ENCODE results near the gene NBDY.
A peak's percentile ranks its signal among the peaks of the same experiment; 100 is the strongest.
"Not testable (repeated sequence)": the region's sequence is repeated elsewhere in the genome, so short reads cannot be mapped to it uniquely, and the experiment has no call there.

The NBDY gene

DNA sequence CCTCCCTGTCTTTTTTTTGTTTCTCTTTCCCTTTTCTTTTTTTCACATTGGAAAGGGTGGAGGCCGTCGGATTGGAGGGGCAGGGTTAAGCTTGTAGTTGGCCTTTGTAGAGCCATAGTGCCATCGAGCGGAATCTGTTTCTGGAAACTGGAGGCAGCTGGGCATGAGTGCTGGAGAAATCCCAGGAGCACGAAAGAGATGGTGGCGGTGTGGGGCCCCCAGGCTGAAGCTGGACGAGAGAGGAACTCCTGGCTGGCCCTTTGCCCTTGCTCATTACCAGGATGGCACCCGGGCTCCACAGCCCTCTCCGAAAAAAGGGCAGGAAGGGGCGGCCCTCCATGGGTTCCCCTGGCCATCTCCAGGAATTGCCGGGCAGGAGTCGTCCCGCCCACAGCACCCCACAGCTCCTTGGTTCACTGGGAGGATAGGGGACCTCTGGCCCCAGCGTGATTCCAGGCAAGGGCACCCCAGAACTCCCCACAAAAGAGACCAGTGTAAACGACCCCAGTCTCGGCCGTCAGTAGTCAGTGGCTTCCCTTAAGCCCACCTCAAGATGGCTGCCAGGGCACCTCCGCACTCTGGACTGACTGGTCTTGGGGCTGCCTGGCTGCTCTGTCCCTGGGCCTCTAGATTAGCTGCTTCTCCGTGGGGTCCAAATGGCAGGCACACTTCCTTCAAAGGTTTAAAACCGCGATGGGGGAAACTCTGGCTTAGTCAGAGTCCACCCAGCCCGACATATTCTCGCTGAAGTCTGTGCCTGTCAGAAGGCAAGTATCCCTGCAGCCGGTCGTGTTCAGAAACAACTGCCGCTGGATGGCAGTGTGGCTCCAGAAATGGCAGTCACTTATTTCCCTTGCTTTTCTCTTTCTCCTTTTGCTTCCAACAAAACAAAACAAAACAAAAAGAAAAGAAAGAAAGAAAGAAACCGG is 74.1 kb downstream of the NBDY start:
- peak; percentile 58 for DNase-seq

DNA sequence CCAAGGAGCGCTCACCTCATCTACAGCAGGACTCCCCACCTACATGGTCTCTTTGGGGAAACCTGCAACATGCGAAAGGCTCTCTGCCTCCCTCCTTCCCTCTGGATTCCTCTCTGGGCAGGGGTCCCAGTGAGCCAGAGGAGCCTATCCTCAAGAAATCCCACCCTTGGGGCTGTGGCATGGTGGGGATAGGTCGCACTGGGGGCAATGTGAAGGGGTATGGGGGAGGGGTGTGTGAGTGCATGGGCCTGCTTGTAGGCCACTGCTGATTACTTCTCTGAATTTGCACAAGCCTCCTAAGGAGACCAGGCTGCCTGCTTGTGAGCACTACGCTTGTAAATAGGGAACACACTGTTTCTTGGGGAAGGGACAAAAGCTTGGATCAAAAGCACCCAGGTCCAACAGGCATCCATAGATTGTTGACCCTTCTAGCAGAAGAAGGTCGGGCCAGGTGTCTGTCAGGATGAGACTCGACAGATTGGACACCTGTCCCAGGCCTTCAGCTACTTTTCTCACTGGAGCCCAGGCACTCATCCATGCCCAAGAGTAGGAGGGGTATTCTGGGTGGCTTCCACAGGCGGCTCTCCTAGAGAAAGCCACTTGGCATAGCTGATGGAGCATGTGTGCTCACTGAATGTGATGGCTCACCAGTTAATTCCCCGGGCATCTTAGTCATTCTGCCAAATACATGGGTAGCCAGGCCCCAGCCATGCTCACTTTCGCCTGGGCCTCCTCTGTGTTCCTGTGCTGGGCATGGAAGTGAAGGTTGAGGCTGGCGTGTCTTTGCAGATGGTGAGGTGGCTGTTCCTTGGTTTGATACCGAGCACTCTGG is 75.0 kb downstream of the NBDY start:
- no peak for DNase-seq

DNA sequence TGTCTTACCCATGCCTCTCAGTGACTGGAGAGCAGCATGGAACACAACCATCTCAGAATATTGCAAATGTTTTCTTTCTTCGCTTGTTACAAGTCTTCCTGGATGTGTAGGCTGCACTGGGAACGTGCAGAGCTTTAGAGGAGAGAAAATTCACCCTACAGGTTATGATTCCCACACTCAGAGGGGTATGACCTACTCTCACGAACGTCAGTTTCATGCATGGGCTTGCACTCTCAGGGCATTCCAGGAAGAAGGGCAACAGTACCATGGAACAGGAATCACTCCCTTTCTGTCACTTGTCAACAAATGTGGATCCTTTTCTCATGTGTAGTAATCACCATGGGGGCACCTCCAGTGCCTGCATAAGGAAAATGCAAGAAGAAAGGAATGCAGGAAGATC is 75.8 kb downstream of the NBDY start:
- DNase-seq: no peak

DNA sequence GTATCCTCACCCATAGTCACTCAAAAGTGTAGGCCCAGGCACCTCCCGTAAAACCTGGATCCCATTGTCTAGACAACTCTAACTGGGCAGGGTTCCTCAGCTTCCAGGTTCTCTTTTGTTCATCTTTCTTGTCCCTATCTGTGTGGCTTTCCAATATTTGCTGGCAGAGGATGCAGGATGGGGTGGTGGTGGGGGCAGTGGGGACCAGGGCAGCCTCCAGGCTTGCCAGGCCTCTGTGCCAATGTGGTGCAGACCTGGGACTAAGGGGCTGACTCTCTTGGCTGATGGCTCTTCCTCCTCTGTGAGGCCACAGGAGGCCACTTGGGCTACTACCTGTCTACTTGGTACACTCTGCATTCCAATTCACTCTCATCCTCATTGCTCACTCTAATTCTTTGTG is 76.4 kb downstream of the NBDY start:
- no peak for DNase-seq

DNA sequence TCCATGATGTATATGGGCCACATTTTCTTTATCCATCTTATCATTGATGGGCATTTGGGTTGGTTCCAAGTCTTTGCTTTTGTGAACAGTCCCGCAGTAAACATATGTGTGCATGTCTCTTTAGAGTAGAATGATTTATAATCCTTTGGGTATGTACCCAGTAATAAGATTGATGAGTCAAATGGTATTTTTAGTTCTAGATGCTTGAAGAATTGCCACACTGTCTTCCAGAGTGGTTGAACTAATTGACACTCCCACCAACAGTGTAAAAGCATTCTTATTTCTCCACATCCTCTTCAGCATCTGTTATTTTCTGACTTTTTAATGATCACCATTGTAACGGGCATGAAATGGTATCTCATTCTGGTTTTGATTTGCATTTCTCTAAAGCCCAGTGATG is 77.1 kb downstream of the NBDY start:
- DNase-seq: not testable (repeated sequence)

DNA sequence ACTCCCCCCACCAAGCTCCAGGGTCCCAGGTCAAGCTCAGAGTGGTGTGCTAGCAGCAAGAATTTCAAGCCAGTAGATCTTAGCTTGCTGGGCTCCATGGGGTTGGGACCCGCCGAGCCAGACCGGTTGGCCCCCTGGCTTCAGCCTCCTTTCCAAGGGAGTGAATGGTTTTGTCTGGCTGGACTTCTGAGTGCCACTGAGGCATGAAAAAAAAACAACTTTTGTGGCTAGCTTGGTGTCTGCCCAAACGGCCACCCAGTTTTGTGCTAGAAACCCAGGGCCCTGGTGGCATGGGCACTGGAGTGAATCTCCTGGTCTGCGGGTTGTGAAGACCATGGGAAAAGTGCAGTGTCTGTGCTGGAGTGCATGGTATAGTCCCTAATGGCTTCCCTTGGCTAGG is 82.6 kb downstream of the NBDY start:
- DNase-seq: no peak

DNA sequence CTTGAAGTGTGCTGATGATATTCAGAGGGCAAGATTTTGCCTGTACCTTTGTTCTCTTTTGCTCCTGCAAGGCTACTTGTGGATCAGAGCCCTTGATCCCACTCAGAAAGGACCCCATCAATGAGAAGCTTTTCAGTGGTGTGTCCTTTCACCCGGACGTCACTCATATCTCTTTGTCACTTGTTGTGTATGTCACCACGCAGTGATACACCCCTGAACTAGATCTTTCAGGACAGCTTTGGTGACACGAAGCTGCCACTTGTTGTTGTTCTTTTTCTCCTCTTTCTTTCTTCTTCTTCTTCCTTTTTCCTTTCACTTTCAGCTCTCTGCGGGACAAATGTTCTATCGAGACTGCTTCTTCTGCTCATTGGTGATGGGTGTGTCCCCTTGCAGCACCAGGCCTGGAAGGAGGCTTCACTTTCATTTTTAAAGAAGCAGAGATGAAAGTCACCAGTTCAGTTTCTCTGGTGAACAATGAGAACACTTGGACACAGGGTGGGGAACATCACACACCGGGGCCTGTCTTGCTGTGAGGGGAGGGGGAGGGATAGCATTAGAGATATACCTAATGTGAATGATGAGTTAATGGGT is 83.6 kb downstream of the NBDY start:
- DNase-seq: no peak

DNA sequence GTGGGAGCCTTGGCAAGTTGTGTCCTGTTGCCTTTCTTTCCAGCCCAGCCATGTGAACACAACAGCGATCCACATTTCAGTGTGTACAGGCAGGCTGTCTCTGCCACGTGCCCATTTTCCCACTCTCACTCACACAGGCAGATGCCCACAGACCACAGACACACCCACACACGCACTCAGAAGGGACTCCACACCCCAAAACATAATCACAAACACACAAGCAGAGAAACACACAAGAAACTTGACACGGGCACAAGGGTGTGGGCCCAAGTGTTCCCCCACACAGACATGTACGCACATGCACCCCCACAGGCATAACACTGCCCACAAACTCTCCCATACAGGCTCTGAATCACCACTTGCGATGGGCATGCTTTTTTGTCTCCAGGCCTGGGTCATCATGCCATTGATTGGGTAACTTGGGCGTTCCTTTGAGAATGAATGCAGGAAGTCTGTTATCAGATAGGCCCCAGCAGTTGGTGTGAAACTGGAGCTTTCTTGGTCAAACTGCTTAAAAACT is 84.3 kb downstream of the NBDY start:
- DNase-seq: no peak

DNA sequence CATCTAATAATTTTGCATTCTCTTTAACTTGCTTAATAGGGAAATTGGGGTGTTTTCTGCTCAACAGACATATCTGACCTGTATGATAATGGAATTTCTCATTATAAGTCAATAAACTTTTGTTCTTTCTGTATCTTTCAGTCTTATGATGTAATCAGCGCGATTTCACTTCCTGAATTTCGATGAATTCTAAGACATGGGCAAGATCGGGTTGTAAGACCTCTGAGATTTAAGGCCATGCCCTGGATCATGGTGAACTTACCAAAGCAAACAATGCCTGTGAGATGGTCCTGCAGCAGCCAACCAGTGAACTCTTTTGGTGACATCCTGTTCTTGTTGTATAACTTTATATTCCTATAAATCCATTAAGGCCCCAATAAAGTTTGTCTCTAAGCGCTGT is 88.1 kb downstream of the NBDY start:
- DNase-seq: no peak

DNA sequence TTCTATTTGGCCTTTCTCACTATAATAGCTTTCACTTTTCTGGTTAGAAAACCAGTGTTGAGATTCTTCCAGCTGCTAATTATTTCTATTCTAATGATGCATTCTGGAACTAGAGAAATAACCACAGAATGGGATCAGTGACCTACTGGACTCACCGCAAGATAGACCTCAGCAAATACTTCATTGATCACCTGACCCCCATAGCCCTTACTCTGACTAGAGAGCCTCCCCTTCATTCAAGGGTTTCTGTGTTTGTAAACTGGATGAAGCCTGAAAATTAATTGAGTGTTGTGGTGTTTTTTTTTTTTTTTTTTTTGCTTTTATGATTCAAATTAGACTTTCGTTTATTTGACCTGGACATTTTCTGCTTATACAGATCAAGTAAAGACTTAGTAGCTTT is 97.0 kb downstream of the NBDY start:
- no peak for DNase-seq

DNA sequence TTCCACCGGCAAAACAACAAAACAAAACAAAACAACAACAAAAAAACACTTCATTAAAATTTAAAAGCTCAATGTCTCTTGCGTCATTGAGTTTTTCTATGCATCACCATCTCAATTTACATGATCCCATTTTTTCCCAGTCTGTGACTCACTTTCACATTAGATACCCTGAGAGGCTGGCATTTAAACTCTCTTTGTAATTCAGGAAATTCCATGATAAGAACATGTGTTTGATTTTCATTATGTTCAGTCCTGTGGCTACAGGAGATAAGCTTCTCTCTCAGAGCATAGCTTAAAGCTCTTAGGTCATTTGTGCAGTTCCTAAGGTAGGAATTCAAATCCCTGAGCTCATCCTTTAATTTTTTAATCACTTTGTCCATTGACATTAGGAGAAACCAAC is 104.6 kb downstream of the NBDY start:
- no peak for DNase-seq

DNA sequence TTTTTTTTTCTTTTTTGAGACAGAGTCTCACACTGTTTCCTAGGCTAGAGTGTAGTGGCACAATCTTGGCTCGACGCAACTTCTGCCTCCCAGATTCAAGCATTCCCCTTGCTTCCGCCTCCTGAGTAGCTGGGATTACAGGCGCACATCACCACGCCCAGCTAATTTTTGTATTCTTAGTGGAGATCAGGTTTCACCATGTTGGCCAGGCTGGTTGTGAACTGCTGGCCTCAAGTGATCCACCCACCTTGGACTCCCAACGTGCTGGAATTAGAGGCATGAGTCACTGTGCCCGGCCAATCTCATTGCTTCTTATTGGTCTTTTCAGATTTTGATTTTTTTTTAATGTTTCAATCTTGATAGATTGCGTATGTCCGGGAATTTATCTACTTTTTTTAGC is 124.4 kb downstream of the NBDY start:
- DNase-seq: no peak

DNA sequence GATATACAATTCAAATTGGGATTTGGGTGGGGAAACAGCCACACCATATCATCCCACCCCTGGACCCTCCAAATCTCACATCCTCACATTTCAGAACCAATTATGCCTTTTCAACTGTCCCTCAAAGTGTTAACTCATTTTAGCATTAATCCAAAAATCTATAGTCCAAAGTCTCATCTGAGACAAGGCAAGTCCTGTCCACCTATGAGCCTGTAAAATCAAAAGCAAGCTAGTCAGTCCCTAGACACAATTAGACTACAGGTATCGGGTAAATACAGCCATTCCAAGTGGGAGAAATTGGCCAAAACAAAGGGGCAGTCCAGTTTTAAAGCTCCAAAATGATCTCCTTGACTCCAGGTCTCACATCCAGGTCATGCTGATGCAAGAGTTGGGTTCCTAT is 128.0 kb downstream of the NBDY start:
- no peak for DNase-seq

DNA sequence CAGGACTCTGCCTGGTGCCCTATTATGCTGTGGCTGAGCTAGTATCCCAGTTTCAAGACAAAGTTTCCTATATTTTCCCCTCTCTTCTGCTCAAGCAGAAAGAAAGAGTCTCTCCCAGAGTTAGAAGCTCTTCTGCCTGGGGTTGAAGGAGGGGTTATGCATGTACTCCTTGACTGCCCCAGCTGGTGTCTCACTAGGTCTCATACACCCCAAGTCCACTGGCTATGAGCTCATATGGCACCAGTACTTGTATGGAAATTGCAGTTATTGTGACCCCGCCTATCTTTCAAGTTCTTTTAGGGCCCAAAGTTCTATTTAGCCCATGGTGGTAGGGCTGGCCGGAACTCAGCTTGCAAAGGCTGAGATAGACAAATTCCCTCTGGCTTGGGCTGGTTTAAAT is 131.8 kb downstream of the NBDY start:
- DNase-seq: no peak

Data from left hindlimb (tissue), 1 donor.